GM12801 (cell line): Measurements from ENCODE around the gene MKRN3.

Experiments
- TF ChIP-seq, protein P1 (sequence below): IDR thresholded peaks from one replicate; pipeline ENCODE4 v1.5.1; 2011; ENCODE audit warnings: control low read depth; ENCODE audit not compliant: insufficient read length; ENCODE audit errors: extremely low read depth

MKRN3 gene

DNA sequence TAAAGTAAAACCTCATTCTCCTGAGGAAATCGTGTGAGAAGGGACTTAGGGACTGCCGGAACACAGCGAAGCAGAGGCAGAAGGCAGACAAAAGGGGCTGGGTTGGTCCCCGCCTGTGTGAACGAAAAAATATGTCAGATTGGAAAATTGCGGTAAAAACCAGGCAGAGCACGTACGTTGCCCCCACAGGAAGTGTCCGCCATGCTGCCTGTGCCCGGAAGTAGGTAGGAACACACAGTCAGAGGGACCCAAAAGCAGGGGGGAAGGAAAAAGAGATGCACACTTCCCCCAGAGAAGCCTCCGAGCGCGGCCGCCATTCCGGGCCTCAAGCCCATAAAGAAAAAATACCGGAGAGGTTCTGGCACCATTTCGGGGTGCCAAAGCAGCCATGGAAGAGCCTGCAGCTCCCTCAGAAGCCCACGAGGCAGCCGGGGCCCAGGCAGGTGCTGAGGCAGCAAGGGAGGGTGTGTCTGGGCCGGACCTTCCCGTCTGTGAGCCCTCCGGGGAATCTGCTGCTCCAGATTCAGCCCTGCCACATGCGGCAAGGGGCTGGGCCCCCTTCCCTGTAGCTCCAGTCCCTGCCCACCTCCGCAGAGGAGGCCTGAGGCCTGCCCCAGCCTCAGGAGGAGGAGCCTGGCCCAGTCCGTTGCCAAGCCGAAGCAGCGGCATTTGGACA is at the start of gene MKRN3:
Gene MKRN3, plus strand, starts transcription at position 280 of the 676 bp plus-strand sequence. Its CDS starts 109 bp downstream, at position 389.
- TF ChIP-seq, protein P1, sequence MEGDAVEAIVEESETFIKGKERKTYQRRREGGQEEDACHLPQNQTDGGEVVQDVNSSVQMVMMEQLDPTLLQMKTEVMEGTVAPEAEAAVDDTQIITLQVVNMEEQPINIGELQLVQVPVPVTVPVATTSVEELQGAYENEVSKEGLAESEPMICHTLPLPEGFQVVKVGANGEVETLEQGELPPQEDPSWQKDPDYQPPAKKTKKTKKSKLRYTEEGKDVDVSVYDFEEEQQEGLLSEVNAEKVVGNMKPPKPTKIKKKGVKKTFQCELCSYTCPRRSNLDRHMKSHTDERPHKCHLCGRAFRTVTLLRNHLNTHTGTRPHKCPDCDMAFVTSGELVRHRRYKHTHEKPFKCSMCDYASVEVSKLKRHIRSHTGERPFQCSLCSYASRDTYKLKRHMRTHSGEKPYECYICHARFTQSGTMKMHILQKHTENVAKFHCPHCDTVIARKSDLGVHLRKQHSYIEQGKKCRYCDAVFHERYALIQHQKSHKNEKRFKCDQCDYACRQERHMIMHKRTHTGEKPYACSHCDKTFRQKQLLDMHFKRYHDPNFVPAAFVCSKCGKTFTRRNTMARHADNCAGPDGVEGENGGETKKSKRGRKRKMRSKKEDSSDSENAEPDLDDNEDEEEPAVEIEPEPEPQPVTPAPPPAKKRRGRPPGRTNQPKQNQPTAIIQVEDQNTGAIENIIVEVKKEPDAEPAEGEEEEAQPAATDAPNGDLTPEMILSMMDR: no peak

DNA sequence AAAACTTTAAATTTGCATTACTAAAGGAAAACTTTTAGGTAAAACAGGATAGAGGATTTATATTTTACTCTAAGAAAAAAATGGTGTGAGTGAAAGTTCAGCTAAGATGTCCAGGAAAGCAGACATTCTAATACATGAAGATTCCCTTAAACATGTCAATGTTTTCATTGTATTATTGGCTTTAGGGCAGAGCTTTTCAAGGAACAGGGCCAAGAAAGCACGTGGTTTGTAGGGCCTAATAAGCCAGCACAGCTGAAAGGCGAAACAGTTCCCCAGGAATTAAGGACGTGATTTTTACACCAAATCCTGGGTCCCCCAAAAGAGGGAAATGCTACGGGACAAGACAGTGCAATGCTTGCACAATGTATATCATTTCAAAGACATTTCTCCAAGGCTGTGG is 48.6 kb upstream of the MKRN3 start:
- TF ChIP-seq, protein P1: no peak

DNA sequence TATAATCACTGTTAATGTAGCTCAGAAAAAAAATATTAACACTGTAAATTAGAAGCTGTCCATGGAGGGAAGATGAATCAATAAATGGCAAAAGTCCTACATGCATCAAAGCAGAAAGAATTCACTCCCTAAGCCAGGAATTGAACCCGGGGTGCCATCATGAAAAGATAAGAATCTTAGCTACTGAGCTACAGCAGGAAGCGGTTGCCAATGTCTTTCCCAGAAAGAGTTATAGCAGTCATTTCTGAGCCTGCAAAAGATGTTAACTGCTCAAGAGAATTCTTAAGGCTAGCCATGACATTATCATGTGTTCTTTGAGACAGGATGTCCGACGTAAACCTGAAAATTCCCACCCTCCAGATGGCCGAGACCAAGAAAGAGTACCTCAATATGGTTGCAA is 47.4 kb upstream of the MKRN3 start:
- TF ChIP-seq, protein P1: no peak

DNA sequence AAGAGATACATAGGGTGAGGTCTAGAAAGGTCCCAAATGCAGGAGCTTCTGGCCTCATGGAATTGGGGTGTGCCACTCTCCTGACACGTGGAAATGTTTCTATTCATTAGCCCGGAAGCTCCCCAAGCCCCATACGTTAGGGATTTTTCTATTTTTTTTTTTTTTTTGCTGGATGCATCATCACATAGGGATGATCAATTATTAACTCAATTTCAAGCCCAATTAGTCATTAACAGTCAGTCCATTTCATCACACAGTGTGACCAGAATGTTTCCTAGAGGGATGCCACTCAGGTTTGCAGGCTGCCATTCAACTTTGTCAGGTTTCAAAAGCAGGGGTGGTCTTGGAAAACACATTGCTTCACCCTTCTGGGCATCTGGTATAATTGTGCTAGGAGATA is 40.7 kb upstream of the MKRN3 start:
- TF ChIP-seq, protein P1: no peak

DNA sequence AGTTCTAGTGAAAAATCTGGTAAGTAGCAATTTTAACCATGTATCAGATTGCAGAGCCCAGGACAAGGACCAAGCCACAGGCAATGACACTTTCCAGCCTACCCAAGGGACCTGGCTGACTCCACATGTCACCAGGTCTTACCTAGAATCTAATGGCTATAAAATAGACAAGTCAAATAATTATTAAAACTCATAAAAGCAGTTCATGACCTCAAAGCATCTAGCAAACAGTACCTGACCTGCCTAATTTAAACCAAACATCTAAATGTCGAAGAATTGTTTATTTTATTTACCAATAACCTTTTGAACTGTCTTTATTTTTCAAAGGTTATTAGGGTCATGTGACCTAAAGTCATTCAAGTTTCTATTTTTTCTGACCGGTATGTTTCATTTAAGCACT is 35.6 kb upstream of the MKRN3 start:
- TF ChIP-seq, protein P1: no peak

DNA sequence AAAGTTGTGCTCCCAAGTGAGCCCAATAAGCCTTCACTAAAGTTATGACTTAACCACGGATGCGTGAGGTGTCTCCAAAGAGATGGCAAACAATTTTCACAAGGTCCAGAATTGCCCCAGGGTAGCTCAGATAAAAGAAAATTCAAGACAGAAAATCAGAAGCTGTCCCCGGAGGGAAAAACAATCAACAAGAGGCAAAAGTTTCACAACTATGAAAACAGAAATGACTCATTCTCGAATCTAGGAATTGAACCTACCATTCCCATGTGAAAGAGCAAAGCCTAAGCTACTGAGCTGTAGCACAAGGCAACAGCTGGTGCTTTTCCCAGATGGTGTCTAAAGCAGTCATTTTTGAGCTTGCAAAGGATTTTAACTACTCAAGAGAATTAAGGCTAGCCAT is 33.5 kb upstream of the MKRN3 start:
- TF ChIP-seq, protein P1: no peak

DNA sequence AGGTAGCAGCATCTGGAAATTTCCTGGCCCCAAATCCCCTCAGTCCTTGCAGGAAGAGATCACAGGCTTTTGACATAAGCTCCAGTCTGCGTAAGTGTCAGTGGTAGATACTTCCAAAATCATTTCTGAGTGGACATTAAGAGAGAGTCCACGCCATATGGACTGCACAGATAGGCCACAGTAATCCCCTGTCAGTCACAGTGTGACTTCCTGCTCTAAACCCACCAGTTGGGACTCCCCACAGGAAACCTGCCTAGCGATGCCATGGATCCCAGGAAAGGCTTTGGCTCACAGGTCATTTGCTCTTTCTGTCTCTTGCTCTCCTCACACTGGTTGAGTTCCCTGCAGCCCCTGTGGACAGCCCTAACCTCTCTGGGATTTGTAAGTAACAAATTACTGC is 28.8 kb upstream of the MKRN3 start:
- TF ChIP-seq, protein P1: no peak

DNA sequence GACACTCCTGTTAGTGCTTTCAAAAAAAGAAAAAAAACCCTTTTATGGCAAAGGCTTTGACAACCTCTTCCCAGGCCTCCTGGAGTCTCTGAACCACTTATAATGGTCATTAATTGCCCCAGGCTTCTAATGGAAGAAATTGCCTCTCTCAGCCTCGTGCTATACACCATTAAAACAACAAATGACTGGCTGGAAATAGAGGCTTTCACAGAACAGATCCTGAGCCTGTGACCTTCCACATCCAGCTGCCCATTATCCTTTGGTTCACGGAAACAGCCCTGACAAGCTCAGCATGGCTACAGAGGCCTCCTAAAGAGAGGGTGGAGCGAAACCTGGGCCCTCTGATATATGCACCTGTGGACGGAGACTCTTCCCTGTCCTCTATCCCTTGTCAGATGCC is 26.8 kb upstream of the MKRN3 start:
- TF ChIP-seq, protein P1: no peak
